HG03139 (cell line): ENCODE measurements around the gene GOLGA1.
A peak's percentile ranks its signal among the peaks of the same experiment; 100 is the strongest.
"Not testable (repeated sequence)": the region's sequence is repeated elsewhere in the genome, so short reads cannot be mapped to it uniquely, and the experiment has no call there.

Source experiments
- ATAC-seq: cut with Tn5 transposase; IDR thresholded peaks from one replicate; pipeline ENCODE4 v1.9.1; 2021; ENCODE audit not compliant: unreplicated experiment

Gene GOLGA1

DNA sequence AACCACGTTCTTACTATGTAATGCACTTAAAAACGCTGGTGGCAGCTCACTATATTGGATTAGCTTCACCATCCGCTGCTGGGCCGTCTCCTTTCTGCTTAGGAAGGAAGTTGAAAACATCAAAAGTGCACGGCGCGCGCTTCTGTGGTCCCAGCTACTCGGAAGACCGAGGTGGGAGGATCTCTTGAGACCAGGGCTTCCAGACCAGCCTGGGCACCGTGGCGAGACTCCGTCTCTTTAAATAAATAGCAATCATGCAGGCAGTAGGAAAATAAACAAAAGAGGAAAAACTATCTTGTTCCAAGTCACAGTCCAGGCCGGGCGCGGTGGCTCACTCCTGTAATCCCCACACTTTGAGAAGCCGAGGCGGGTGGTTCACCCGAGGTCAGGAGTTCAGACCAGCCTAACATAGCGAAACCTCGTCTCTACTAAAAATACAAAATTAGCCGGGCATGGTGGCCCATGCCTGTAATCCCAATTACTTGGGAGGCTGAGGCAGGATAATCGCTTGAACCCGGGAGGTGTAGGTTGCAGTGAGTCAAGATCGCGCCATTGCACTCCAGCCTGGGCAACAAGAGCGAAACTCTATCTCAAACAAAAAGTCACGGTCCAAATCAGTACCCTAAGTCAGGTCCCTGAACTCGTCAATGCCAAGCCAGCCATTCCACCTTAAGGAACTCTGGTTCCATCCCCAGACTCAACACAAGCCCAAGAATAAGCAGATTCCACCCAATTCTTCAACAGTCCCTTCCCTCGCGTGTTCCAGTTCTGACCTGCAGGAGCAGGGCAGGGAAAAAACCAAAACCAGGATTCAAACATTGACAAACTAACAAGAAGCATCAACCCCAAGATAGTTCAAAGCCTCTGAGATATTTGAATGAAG lies 1.0 kb upstream of the GOLGA1 start:
- peak; percentile 17 for ATAC-seq

DNA sequence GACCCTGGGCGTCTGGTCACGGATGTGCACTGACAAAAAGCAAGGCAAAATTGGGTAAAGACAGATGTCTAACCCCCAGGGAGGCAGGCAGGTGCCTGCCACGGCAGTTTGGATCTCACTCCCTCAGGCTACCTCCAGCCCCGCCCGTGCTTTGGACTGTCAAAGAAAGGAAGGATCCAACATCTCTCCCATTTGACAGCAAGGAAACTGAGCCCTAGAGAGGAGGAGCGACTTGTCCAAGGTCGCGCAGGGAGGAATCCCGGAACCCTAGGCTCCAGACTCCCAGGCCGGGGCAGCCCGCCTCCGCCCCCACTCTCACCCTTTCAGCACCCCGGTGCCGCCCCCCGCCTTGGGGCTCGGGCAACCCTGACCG lies 376 bp downstream of the GOLGA1 start:
- ATAC-seq = peak; percentile 35

DNA sequence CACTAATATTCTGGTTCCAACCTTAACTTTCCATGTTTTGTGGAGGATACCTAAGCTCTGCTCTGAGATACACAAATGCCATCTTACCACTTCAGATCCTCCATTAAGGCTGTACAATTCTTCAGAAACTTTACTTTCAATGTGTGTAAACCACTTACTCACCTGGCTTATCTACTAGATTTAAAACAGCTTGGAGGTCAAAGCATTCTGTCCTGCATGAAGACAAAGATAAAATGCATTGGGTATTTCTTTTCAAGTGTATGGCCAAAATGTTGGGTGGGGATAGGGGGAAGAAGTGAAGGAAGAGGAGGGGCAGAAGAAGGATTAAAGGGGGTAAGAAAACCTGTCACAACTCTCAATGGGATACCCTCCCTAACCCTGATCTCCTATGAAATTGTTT lies 939 bp downstream of the GOLGA1 start:
- no peak for ATAC-seq

DNA sequence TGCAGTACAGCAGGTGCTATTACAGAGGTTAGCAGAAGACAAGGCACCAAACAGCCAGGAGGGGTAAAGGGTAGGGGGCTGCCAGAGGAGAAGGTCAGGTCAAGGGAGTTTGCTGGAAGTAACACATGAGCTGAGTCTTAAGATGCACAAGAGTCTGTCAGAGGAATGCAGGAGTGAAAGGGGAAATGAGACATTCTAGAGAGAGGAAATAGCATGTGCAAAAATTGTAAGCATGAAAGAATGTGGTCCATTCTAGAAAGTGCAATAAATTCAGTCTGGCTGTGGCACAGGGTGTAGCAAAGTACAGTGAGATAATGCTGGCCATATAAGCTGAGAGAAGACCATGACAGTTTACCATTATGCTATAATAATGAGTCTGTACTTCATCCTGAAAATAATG lies 6.6 kb downstream of the GOLGA1 start:
- no peak for ATAC-seq

DNA sequence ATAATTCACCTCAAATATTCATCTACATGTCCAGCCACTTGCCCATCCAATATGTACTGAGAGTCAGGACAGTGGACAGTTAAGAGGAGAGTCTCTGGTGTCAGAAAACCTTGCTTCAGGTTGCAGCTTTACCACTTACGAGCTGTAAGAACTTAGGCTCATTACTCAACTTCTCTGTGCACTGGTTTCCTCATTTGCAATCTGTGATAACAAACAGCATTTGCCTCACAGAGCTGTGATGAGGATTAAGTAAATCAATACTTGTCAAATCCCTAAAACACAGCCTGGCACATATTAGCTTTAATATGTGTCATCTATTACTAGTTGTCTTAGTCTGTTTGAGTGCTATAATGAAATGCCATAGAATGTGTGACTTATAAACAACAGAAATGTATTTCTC lies 8.6 kb downstream of the GOLGA1 start:
- ATAC-seq = no peak

DNA sequence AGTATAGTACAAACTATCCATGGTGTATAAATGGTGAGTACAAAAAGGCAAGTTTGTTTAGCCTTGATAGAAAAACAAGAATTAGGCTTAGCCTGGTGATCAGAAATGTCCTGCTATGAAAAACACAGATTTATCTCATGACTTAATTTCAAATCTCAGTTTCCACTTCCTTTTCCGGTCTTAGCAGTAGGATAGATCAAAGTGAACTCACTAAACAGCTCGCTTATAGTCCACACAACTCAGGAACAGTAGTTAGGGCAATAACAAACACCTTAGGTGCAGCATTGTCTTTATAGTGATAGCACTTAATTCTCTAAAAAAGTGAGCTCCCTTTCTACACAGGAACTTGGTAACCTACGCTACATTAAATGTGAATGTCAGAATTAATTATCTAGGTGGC lies 11.4 kb downstream of the GOLGA1 start:
- ATAC-seq = no peak

DNA sequence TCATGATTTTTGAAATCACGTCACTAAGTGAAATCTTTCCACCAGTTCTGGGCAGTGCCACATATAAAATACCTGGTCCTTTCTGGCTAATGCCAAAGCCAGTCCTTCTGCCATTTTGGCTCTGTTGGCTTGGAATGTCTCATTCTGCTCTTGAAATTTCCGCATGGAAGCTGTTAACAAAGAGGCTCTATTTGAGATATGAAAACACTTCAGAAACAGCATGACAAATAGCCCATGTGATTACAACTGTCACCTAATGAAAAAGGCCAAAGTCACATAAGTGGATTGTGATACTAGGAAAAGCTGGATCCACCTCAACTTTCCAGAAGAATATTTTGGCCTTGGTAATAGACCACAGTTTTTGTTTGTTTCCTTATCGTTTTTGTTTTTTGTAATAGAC lies 12.8 kb downstream of the GOLGA1 start:
- no peak for ATAC-seq

DNA sequence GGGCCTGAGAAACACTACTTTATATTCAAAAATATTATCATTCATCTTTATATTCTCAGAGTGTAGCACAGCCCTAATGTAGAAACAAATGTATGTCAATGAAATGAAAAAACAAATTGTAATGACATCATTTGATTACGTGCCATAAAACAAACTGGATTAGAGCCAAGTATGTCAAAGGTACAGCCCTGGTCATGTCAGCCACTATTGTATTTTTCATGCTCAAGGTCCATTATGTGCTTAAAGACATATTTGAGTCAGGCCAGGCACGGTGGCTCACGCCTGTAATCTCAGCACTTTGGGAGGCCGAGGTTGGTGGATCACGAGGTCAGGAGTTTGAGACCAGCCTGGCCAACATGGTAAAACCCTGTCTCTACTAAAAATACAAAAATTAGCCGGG lies 20.5 kb downstream of the GOLGA1 start:
- ATAC-seq = not testable (repeated sequence)

DNA sequence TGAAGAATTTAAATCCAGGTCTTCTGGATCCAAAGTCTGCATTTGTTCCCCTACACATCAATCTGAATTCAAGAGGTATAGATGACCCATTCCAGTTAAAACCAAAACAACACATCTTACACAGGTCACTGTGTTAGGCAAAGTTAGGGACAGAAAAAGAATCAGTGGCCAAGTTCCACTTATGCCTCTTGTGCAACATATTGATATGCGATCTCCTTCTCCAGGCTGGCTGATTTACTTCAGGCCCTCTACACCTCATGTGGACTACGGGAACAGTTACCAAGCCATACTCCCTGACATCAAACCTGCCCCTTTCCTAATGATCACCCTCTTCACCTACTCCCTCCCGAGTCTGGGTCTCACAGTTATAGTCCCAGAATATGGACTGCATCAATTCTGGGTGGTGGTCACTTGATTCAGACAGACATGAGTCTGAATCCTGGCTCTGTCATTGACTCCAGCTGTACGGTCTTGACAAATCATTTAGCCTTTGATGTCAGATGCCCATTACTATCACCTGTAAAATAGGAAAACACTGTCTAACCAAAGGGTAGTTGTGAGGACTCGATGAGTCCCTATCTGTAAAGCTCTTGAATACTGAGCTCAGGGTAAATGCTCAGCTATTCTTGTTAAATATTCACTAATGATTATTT lies 26.0 kb downstream of the GOLGA1 start:
- ATAC-seq = no peak

DNA sequence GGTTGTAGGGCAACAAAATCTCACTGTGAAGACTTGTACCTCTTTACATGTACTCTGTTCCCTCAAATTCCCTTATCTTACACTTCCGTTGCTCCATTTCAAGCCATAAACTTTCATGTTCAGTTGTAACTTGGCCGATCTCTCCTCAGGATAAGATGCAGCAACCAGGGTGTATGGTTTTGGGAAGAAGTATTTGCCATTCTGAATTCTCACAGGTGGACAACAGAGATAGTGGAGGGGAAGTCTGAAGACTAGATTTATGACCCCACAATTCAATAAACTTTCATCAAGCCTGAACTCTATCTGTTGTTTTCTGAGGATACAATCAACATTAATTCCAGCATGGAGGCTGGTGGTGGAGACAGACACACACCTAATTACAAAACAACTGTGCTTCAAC lies 27.5 kb downstream of the GOLGA1 start:
- no peak for ATAC-seq

DNA sequence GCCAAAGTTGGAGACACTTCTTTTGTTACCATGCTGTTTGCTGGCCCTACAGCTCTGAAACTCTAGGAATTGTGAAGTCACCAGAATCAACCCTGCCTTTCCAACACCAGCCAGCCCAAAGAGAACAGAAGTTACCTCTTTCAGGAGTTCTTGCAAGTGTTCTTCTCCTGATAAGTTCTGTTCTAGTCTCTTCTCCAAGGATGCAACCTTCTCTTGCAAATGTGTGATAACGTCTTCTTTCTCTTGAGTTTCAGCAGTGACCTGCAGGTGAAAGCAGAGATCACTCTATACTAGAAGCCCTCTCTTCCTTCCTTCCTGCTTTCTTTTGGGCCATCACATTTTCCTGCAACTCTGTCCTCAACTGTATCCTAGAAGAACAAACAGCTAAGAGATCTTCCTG lies 29.1 kb downstream of the GOLGA1 start:
- no peak for ATAC-seq

DNA sequence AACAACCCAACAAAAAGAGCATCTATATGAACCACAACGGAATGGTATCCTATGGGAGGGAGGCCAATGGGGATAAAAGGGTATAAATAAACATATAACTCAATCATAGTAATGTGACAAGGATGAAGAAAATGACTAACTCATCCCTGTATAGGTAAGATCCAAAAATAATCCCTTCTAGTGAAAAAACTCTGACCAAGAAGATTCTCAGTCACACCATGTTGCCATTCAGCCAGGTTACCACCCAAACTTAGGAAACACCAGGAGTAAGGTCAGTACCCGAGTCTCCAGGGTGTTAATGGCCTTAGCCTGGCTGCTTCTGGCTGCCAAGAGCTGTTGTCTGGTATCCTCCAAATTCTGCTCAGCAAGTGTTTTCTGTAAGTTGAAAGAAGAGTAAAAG lies 32.8 kb downstream of the GOLGA1 start:
- no peak for ATAC-seq

DNA sequence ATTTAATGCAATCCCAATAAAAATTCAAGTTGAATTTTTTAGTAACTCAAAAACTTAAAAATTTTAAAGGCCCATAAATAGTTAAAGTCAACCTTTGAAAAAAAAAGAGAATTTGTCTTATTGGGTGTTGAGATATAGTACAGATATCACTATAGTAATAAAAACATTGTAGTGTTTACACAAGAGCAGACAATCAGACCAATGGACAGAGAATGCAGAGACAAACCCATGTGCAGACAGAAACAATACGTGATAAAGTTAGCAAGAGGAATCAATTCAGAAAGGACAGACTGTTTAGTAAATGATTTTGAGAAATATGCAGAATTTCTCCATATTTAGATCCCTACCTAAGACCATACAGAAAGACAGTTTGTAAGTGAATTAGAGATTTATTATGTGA lies 33.9 kb downstream of the GOLGA1 start:
- ATAC-seq = no peak

DNA sequence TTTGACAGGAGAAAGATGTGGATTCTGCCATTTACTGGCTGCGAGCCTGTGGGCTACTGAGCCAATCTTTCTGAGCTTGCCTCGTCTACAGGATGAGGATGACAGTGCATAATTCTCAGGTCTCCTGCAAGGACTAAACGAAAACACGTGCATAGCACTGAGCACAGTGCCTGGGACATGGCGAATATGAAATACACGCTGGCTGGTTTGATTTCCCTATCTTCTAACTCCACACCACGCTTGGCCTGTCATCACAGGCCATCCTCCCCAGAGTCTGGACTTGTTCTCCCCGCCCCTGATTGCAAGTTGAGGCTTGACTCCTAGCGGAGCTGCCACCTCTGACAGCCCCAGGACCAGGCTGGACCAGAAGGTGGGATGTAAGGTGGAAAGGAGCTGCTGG lies 41.0 kb downstream of the GOLGA1 start:
- ATAC-seq = no peak

DNA sequence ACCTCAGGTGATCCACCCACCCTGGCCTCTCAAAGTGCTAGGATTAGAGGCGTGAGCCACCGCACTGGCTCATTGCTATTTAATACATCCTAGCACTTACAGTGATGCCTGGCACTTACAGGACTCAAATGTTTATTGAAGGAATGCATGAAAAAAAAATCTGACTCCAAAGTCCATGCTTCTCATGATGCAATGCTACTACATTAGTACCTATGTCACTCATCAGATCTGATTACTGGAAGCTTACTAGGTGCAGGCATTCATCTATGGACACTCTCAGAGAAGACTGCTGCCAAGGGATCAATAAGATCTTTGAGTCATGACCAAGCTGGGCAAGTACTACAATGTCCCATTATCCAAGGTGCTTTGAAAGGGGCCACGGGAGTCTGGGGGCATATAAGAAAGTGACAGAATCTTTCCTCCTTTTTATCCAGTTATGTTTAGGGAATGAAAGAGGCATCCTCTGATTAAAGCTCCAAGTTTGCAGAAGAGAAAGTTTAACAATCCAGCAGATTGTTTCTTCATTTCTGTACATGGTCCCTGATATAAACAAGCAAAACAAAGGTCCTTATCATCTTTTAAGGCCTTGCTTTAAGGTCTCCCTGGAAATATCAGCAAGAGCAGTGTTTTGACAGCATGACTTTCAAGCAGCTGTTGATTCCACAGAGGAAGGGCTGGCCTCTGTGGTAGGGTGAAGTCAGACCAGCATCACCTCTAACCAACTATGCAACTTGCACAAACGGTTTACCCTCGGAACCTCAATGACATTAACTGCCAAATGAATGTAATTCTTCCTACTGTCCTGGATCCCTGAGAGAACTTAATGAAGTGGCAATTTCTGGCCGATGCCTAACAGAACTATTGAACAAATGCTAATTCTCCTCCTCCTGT lies 43.1 kb downstream of the GOLGA1 start:
- no peak for ATAC-seq

DNA sequence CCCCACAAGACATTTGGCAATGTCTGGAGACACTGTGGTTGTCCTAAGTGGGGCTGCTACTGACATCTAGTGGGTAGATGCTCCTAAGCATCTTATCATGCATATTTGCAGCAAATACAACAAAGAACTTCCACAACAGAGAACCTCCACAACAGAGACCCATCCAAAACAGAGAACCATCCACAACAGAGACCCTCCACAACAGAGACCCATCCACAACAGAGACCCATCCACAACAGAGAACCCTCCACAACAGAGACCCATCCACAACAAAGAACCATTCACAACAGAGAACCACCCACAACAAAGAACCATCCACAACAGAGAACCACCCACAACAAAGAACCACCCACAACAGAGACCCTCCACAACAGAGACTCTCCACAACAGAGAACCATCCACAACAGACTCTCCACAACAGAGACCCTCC lies 46.1 kb downstream of the GOLGA1 start:
- no peak for ATAC-seq

DNA sequence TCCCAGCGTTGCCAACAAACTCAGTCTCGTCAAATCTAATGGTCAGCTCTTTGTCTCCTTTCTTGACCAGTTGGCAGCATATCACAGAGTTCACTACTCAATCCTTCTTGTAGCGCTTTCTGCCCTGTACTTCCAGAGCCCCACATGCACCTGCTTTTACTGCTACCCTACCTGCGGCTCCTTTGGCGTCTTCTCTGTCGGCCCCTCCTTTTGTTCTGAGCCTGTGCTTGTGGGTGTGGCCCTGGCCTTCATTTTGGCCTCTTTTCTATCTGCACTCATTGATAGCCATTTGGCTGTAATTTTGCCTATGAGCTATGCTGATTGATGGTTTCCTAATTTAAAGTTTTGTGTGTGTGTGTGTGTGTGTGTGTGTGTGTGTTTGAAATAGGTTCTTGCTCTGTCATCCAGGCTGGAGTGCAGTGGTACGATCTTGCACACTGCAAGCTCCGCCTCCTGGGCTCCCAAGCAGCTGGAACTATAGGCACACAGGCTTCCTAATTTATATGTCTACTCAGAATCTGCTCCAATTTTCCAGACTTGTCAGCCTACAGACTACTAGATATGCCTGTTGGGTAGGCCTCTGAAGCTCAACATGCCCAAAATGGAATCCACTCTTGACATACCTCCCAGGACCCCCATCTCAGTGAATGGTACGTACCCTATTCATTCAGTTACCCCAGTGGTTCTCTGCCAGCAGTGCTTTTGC lies 46.7 kb downstream of the GOLGA1 start:
- ATAC-seq = no peak

DNA sequence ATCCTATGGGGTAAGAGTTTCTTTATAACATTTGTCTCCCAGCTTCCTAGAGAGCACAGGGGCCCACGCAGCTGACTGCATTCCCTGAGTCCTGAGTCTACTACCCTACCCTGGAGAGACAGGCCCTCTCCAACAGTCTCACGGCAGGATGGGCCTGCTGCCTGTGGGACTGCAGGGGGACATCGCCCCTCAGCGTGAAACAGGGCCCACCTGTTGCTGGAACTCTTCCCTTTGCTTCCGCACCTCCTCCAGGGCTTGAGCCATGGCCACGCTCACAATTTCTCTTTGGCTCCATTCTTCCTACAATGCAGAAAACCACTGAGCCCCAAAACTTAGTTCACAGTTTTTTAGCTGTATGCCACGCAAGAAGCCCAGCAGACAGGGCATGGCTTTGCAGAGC lies 50.7 kb downstream of the GOLGA1 start:
- ATAC-seq = no peak

DNA sequence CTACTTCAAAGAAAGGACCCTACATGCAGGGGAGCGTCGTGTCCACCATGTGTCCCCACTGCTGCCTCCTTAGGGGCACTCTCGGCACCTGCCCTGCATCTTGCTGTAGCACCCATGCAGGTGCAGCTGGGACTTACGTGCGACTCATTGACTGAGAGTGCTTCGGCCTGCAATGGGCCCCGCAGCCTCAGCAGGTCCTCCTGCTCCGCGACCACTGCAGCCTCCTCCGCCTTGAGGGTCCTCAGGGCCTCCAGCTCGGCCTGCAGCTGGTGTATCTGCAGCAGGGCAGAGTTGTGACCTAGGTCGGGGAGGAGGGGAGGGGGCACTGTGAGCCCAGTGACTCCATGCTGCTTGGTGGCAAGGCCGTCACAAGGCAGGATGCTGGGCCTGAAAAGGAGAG lies 51.9 kb downstream of the GOLGA1 start:
- no peak for ATAC-seq

DNA sequence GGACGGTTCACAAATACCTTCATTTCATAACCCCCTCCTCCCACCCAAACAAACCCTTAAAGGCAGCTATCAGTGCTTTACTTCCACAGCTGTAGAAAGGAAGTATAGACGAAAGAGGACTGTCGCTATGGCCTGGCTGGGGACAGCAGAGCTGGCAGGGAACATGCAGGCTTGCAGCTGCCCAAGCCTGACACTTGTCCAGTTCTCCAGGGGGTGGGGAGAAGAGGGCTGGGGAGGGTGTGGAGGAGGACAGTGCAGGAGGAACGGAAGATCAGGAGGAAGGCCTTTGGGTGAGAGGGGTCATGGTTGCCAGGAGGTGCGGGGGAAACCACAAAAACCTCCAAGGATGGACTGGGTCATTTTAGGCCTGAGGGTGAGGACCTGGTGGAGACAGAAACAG lies 53.1 kb downstream of the GOLGA1 start:
- ATAC-seq = no peak

DNA sequence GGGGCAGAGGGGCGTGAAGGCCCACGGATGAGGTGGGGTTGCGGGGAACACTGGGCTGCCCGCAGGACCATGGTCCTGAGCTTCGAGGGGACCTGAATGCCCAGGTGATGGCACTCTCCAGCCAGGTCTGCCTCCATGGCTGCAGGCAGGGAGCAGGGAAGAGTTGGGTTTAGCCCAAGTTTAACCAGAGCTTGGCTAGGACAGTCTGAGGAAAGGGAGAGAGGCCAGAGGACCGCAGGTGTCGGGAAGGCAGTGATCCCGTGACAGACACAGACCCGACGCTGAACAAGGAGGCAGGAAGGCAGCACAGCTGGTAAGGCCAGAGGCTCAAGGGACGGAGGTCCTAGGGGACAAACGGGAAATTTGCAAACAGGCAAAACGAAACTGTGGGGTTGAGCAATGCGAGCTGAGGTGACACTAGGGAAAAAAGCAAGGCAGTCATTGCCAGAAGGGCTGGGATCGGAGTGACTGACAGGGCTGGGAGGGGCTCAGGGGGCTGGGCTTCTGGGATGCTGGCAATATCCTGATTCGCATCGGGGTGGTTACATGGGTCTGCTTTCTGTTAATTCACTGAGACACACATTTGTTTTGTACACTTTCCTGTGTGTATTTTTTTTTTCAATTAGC lies 53.9 kb downstream of the GOLGA1 start:
- ATAC-seq = no peak
